ENCODE measurements around the gene TRERF1. TPM values are rescaled to one million over a fixed set of nuclear protein-coding genes. Genes with fewer than 3 reads are reported as not detected.
"Not testable (repeated sequence)": the region's sequence is repeated elsewhere in the genome, so short reads cannot be mapped to it uniquely, and the experiment has no call there.

TRERF1 gene
- total RNA-seq, 4 donors from 2014 or later: 3.3 to 16.3 (median 7.2) TPM

DNA sequence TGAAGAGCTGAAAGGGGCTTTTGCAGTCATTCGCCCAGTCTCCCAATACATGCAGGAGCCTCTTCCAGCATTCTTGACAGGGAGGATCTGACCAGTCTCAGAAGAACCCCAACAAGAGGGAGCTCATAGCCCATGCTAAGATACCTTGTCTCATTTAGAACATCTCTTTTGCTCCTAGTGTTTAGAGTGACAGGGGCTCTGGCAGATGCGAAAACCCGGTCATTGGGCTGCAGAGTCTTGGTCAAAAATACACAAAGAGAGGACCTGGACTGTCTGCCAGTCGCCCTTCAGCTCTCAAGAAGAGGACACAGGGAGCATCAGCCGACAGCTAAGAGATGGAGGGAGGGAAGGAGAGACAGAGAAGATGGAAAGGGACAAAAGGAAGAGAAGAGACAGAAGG is 257.7 kb downstream of the TRERF1 start:
- no peak for DNase-seq
- H3K27ac ChIP-seq: no peak overlapping the region
- H3K4me1 ChIP-seq: no peaks in the 10 kb centered on the region
- intact Hi-C loops (cut with DNase I; ENCODE audit: low total_unique reads): no loop called here
- no peaks in the 10 kb centered on the region for H3K27me3 ChIP-seq
- TF ChIP-seq, protein P1, sequence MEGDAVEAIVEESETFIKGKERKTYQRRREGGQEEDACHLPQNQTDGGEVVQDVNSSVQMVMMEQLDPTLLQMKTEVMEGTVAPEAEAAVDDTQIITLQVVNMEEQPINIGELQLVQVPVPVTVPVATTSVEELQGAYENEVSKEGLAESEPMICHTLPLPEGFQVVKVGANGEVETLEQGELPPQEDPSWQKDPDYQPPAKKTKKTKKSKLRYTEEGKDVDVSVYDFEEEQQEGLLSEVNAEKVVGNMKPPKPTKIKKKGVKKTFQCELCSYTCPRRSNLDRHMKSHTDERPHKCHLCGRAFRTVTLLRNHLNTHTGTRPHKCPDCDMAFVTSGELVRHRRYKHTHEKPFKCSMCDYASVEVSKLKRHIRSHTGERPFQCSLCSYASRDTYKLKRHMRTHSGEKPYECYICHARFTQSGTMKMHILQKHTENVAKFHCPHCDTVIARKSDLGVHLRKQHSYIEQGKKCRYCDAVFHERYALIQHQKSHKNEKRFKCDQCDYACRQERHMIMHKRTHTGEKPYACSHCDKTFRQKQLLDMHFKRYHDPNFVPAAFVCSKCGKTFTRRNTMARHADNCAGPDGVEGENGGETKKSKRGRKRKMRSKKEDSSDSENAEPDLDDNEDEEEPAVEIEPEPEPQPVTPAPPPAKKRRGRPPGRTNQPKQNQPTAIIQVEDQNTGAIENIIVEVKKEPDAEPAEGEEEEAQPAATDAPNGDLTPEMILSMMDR (IDR thresholded peaks at IDR 0.05): no peak
- no peak for TF ChIP-seq POLR2A (IDR thresholded peaks at IDR 0.05)
- H3K4me3 ChIP-seq: no peak overlapping the region
- no peaks in the 10 kb centered on the region for H3K36me3 ChIP-seq
- no peaks in the 10 kb centered on the region for H3K9me3 ChIP-seq

DNA sequence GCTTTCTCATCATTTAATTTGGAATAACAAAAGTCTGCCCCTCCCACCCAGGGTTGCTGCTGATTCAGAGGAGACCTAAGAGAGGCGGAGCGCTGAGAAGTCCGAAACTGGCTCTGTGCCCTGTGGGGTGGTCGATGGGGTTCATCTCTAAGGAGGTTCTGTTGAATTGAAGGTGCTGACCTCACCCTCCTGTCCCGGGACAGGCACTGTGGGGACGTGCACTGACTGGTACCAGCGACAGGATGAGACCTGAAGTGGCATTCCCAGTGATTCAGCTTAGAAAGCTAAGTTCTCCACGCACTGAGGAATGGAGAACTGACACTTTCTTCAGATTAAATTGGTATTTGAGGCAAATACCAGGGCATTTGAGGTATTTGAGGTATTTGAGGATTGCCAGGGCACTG is 258.2 kb downstream of the TRERF1 start:
- Histone ChIP-seq H3K36me3 (no peaks in the 10 kb centered on the region), H3K9me3 (no peaks in the 10 kb centered on the region), H3K4me1 (no peaks in the 10 kb centered on the region), H3K27me3 (no peaks in the 10 kb centered on the region), H3K27ac (no peak overlapping the region), H3K4me3 (no peak overlapping the region)
- no peak for DNase-seq
- TF ChIP-seq POLR2A (IDR thresholded peaks at IDR 0.05): no peak
- TF ChIP-seq, protein P1 (IDR thresholded peaks at IDR 0.05): no peak
- intact Hi-C loops (cut with DNase I; ENCODE audit: low total_unique reads): no loop called here

DNA sequence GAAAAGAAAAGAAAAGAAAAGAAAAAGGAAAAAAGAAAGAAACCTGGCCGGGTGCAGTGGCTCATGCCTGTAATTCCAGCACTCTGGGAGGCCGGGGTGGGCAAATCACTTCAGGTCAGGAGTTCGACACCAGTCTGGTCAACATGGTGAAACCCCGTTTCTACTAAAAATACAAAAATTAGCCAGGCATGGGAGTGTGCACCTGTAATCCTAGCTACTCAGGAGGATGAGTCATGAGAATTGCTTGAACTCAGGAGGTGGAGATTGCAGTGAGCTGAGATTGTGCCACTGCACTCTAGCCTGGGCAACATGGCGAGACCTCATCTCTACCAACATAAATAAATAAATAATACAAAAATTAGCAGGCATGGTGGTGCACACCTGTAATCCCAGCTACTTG is 259.3 kb downstream of the TRERF1 start:
- H3K9me3 ChIP-seq; H3K4me3 ChIP-seq; H3K36me3 ChIP-seq; DNase-seq; H3K27me3 ChIP-seq; H3K27ac ChIP-seq; intact Hi-C loops (cut with DNase I; ENCODE audit: low total_unique reads); H3K4me1 ChIP-seq: not testable (repeated sequence)

DNA sequence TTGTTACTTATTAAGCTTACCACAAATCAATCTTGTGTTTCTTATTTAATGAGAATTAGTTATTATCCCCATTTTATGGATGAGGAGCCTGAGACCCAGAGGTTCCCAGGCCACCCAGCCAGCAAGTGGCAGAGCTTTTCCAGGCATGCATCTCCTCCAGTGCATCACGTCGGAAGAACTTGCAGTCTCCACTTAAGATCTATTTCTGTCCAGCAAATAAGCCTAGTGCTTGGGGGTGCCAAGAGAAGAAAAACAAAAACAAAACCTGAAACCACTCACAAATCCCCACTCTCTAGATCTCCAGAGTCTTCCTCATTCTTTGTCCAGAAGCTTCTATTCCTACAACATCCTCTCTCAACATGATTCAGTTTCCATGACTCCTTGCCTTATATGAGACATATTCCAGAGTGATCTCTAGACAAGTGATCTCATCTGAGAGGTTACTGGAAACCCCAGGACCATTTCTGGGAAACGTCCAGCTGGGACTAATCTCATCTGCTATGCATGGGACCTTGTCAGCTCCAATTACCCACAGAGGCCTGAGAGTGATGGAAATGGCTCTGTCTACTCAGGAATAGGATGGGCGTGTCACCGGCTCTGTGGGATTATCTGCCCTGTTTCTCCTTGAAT is 261.1 kb downstream of the TRERF1 start:
- TF ChIP-seq, protein P1 (IDR thresholded peaks at IDR 0.05): no peak
- no peak for TF ChIP-seq POLR2A (IDR thresholded peaks at IDR 0.05)
- no peaks in the 10 kb centered on the region for H3K27me3 ChIP-seq
- H3K4me1 ChIP-seq: no peaks in the 10 kb centered on the region
- no peaks in the 10 kb centered on the region for H3K9me3 ChIP-seq
- H3K36me3 ChIP-seq: no peaks in the 10 kb centered on the region
- intact Hi-C loops (cut with DNase I; ENCODE audit: low total_unique reads): no loop called here
- no peak overlapping the region for H3K27ac ChIP-seq
- H3K4me3 ChIP-seq: no peak overlapping the region
- no peak for DNase-seq

DNA sequence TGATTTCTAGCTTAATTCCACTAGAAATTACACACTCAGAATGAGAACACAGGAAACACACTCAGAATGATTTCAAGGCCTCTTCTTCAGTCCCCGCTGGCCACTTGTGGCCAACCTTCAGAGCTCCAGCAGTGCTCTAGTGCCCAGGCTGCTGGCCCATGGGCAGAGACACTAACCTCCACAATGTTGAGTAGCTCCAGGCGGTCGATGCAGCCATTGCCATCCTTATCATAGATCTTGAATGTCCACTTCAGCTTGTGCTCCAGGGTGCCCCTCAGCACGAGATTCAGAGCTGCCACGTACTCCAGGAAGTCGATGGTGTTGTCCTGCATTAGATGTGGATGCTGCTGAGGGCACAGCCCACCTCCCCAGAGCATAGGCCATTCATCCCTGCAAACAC is 263.3 kb downstream of the TRERF1 start:
- TF ChIP-seq, protein P1 (IDR thresholded peaks at IDR 0.05): no peak
- no peak for TF ChIP-seq POLR2A (IDR thresholded peaks at IDR 0.05)
- H3K27me3 ChIP-seq: no peaks in the 10 kb centered on the region
- H3K27ac ChIP-seq: no peak overlapping the region
- intact Hi-C loops (cut with DNase I; ENCODE audit: low total_unique reads): no loop called here
- no peak overlapping the region for H3K4me3 ChIP-seq
- DNase-seq: no peak
- H3K4me1 ChIP-seq: no peaks in the 10 kb centered on the region
- H3K36me3 ChIP-seq: no peaks in the 10 kb centered on the region
- H3K9me3 ChIP-seq: no peaks in the 10 kb centered on the region

DNA sequence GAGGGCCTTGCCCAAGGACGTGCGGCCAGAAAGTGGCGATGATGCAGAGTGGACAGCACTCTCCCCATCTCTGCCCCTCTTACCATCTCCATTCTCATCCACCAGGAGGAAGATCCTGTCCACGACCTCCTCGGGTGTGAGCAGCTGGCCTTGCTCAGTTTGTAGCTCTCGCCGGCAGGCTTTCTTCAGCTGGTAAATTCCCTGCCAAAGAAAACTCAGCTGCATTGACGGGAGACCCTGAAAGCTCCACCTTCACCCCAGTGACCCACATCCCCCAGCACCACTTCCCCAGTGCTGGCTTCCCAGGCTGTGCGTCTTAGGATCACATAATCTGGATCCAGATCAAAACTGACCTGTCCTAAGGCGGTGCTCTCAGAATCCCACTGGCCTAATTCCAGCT is 266.1 kb downstream of the TRERF1 start:
- Histone ChIP-seq H3K27me3 (no peaks in the 10 kb centered on the region), H3K36me3 (no peaks in the 10 kb centered on the region), H3K4me1 (no peaks in the 10 kb centered on the region), H3K27ac (no peak overlapping the region), H3K4me3 (no peak overlapping the region), H3K9me3 (no peaks in the 10 kb centered on the region)
- DNase-seq: no peak
- TF ChIP-seq POLR2A (IDR thresholded peaks at IDR 0.05): no peak
- TF ChIP-seq, protein P1 (IDR thresholded peaks at IDR 0.05): no peak
- intact Hi-C loops (cut with DNase I; ENCODE audit: low total_unique reads): no loop called here
